ENCODE results near the gene PPFIA2.

DNA sequence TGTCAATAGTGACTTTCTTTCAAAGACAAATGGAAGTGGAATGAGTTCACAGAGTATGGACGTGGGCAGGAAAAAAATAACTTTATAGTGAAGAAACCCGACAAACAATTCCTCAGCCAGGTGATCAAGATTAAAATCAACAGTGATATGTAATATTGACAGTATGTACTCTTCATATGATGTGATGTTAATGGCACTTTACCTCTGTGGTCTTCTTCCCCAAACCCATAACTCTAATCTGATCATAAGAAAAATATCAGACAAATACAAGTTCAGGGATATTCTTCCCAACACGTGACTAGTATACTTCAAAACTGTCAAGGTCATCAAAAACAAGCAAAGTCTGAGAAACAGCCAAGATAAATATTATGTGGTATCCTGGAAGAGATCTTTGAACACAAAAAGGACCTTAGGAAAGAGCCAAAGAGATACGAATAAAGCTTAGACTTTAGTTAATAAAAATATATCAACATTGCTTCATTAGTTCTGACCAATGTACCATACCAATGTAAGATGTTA lies 215.5 kb downstream of the PPFIA2 start:
- TF ChIP-seq, protein P1, sequence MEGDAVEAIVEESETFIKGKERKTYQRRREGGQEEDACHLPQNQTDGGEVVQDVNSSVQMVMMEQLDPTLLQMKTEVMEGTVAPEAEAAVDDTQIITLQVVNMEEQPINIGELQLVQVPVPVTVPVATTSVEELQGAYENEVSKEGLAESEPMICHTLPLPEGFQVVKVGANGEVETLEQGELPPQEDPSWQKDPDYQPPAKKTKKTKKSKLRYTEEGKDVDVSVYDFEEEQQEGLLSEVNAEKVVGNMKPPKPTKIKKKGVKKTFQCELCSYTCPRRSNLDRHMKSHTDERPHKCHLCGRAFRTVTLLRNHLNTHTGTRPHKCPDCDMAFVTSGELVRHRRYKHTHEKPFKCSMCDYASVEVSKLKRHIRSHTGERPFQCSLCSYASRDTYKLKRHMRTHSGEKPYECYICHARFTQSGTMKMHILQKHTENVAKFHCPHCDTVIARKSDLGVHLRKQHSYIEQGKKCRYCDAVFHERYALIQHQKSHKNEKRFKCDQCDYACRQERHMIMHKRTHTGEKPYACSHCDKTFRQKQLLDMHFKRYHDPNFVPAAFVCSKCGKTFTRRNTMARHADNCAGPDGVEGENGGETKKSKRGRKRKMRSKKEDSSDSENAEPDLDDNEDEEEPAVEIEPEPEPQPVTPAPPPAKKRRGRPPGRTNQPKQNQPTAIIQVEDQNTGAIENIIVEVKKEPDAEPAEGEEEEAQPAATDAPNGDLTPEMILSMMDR (IDR thresholded peaks at IDR 0.05): no peak
- TF ChIP-seq POLR2AphosphoS5 (IDR thresholded peaks at IDR 0.05) (no peak), EP300 (IDR thresholded peaks at IDR 0.05; ENCODE audit: low read depth) (no peak), POLR2A (IDR thresholded peaks at IDR 0.05) (no peak)
